HEK293 (cell line): Measurements from ENCODE around the gene CRHBP.

Source experiments
- CTCF ChIA-PET: fragments of 350-600 bp; formaldehyde crosslinking; extraction: SDS; loops from one replicate; lab custom pipeline; 2021; ENCODE audit warnings: antibody characterized with exemption; lab: Yijun Ruan, JAX
- POLR2A ChIA-PET: fragments of 300-600 bp; formaldehyde crosslinking; extraction: SDS; loops from one replicate; lab custom pipeline; 2020; ENCODE audit warnings: antibody characterized with exemption, inconsistent platforms; lab: Yijun Ruan, JAX
- H3K27ac ChIP-seq: fragments of 200-500 bp; sonication (Bioruptor generic); 2 replicates; pipeline ENCODE4 v1.5.1; 2014; ENCODE audit warnings: low read depth, low read length, control low read depth, inconsistent platforms; ENCODE audit errors: extremely low read depth
- H3K36me3 ChIP-seq, 2 experiments: fragments of 200-500 bp in 1 of 2; sonication (Bioruptor generic) in 1 of 2; 1 replicate in 1 of 2; 2 replicates in 1 of 2; pipeline ENCODE4 v1.5.1; 2014 to 2017; ENCODE audit warnings: inconsistent platforms in 2 of 2, low read length in 2 of 2; ENCODE audit not compliant: control insufficient read depth in 2 of 2, insufficient read depth in 1 of 2
- H3K4me1 ChIP-seq: fragments of 200-500 bp; sonication (Bioruptor generic); 2 replicates; pipeline ENCODE4 v1.5.1; 2014; ENCODE audit warnings: mild to moderate bottlenecking, low read length, inconsistent platforms; ENCODE audit not compliant: control insufficient read depth, insufficient read depth
- H3K4me3 ChIP-seq: 2 replicates; pipeline ENCODE4 v1.5.1; 2011; ENCODE audit warnings: low read depth, mild to moderate bottlenecking, control low read depth, low read length, moderate library complexity
- H3K9me3 ChIP-seq: fragments of 200-500 bp; sonication (Bioruptor generic); 2 replicates; pipeline ENCODE4 v1.5.1; 2014; ENCODE audit warnings: low read depth, low read length, inconsistent platforms; ENCODE audit not compliant: control insufficient read depth, insufficient read depth
- BCL11A ChIP-seq: fragments of 450-650 bp; formaldehyde crosslinking; IDR thresholded peaks from 2 replicates; pipeline ENCODE4 v1.5.1; 2016; ENCODE audit warnings: low read depth, missing biosample characterization, missing genetic modification characterization
- HOXC10 ChIP-seq: sonication (generic); formaldehyde crosslinking; IDR thresholded peaks from 2 replicates; pipeline ENCODE4 v1.8.1; 2023; ENCODE audit warnings: mild to moderate bottlenecking, missing genetic modification reagents
- OVOL3 ChIP-seq: fragments of 450-650 bp; formaldehyde crosslinking; IDR thresholded peaks from 2 replicates; pipeline ENCODE4 v1.5.1; 2016; ENCODE audit warnings: missing biosample characterization, missing genetic modification characterization
- YY1 ChIP-seq: fragments of 450-650 bp; formaldehyde crosslinking; IDR thresholded peaks from 2 replicates; pipeline ENCODE4 v1.5.1; 2018; ENCODE audit warnings: missing biosample characterization, missing genetic modification characterization
- ZBTB17 ChIP-seq: fragments of 450-650 bp; formaldehyde crosslinking; IDR thresholded peaks from 2 replicates; pipeline ENCODE4 v1.5.1; 2016; ENCODE audit warnings: missing biosample characterization, missing genetic modification characterization
- ZFP37 ChIP-seq: fragments of 450-650 bp; formaldehyde crosslinking; IDR thresholded peaks from 2 replicates; pipeline ENCODE4 v1.5.1; 2016; ENCODE audit warnings: missing biosample characterization, missing genetic modification characterization
- ZNF121 ChIP-seq: fragments of 450-650 bp; formaldehyde crosslinking; IDR thresholded peaks from 2 replicates; pipeline ENCODE4 v1.5.1; 2016; ENCODE audit warnings: missing biosample characterization, missing genetic modification characterization
- ZNF169 ChIP-seq: fragments of 450-650 bp; formaldehyde crosslinking; IDR thresholded peaks from 2 replicates; pipeline ENCODE4 v1.5.1; 2016; ENCODE audit warnings: missing biosample characterization, missing genetic modification characterization
- ZNF221 ChIP-seq: fragments of 450-650 bp; formaldehyde crosslinking; IDR thresholded peaks from 2 replicates; pipeline ENCODE4 v1.5.1; 2017; ENCODE audit warnings: missing biosample characterization, missing genetic modification characterization, borderline replicate concordance
- ZNF274 ChIP-seq, 2 experiments: fragments of 200-500 bp in 1 of 2; fragments of 450-650 bp in 1 of 2; sonication (Bioruptor generic) in 1 of 2; formaldehyde crosslinking in 1 of 2; IDR thresholded peaks; 2 replicates each; pipeline versions ENCODE4 v1.5.1 to v1.6.1; 2014 to 2016; ENCODE audit warnings: borderline replicate concordance in 1 of 2, inconsistent platforms in 1 of 2, low read length in 1 of 2, missing biosample characterization in 1 of 2, missing genetic modification characterization in 1 of 2
- ZNF354C ChIP-seq: fragments of 450-650 bp; formaldehyde crosslinking; IDR thresholded peaks from 2 replicates; pipeline ENCODE4 v1.5.1; 2016; ENCODE audit warnings: missing biosample characterization, missing genetic modification characterization, low read depth, borderline replicate concordance
- ZNF394 ChIP-seq: fragments of 450-650 bp; formaldehyde crosslinking; IDR thresholded peaks from 2 replicates; pipeline ENCODE4 v1.5.1; 2016; ENCODE audit warnings: missing biosample characterization, missing genetic modification characterization, mild to moderate bottlenecking, moderate library complexity, borderline replicate concordance
- ZNF416 ChIP-seq: fragments of 450-650 bp; formaldehyde crosslinking; IDR thresholded peaks from 2 replicates; pipeline ENCODE4 v1.5.1; 2016; ENCODE audit warnings: missing biosample characterization, missing genetic modification characterization
- ZNF48 ChIP-seq: fragments of 450-650 bp; formaldehyde crosslinking; IDR thresholded peaks from 2 replicates; pipeline ENCODE4 v1.5.1; 2016; ENCODE audit warnings: missing biosample characterization, missing genetic modification characterization
- ZNF623 ChIP-seq: fragments of 450-650 bp; formaldehyde crosslinking; IDR thresholded peaks from 2 replicates; pipeline ENCODE4 v1.5.1; 2016; ENCODE audit warnings: missing biosample characterization, missing genetic modification characterization
- ZNF707 ChIP-seq: fragments of 450-650 bp; formaldehyde crosslinking; IDR thresholded peaks from 2 replicates; pipeline ENCODE4 v1.5.1; 2016; ENCODE audit warnings: missing biosample characterization, missing genetic modification characterization
- ZNF747 ChIP-seq: fragments of 450-650 bp; formaldehyde crosslinking; IDR thresholded peaks from 2 replicates; pipeline ENCODE4 v1.5.1; 2016; ENCODE audit warnings: missing biosample characterization, missing genetic modification characterization
- ZNF777 ChIP-seq: fragments of 450-650 bp; formaldehyde crosslinking; IDR thresholded peaks from 2 replicates; pipeline ENCODE4 v1.5.1; 2017; ENCODE audit warnings: missing biosample characterization, missing genetic modification characterization, borderline replicate concordance
- ZSCAN16 ChIP-seq: fragments of 450-650 bp; formaldehyde crosslinking; IDR thresholded peaks from 2 replicates; pipeline ENCODE4 v1.5.1; 2016; ENCODE audit warnings: missing biosample characterization, missing genetic modification characterization
- ZSCAN30 ChIP-seq: fragments of 450-650 bp; IDR thresholded peaks from 2 replicates; pipeline ENCODE4 v1.5.1; 2018; ENCODE audit warnings: missing biosample characterization, mild to moderate bottlenecking, missing genetic modification characterization, moderate library complexity
- TF ChIP-seq, protein P1 (sequence below): fragments of 450-650 bp; formaldehyde crosslinking; IDR thresholded peaks from 2 replicates; pipeline ENCODE4 v1.5.1; 2016; ENCODE audit warnings: missing biosample characterization, missing genetic modification characterization
- TF ChIP-seq, protein P2 (sequence below): fragments of 450-650 bp; formaldehyde crosslinking; IDR thresholded peaks from 2 replicates; pipeline ENCODE4 v1.5.1; 2017; ENCODE audit warnings: missing biosample characterization, missing genetic modification characterization
- TF ChIP-seq, protein P3 (sequence below): fragments of 450-650 bp; formaldehyde crosslinking; IDR thresholded peaks from 2 replicates; pipeline ENCODE4 v1.5.1; 2016; ENCODE audit warnings: missing biosample characterization, missing genetic modification characterization
- TF ChIP-seq, protein P4 (sequence below): fragments of 450-650 bp; formaldehyde crosslinking; IDR thresholded peaks from 2 replicates; pipeline ENCODE4 v1.5.1; 2016; ENCODE audit warnings: missing biosample characterization, missing genetic modification characterization
- TF ChIP-seq, protein P5 (sequence below): fragments of 450-650 bp; formaldehyde crosslinking; IDR thresholded peaks from 2 replicates; pipeline ENCODE4 v1.5.1; 2016; ENCODE audit warnings: missing biosample characterization, missing genetic modification characterization

Gene CRHBP

DNA sequence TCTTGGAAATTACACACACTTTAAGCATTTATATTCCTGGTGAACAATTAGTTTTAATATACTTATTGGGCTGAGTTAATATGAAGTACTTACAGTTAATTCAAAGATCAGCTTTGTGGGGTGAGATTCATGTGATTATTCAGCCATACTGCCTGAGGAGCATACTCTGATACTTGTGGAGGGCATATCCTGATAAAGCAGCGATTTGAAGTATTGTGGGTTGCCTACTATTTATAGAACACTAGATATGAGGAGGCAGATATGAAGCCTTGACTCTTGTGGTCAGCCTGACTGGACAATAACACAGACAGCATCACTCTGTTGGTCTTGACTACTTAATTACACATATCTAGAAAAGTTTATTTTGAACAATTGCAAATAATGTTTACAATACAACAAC lies 50.4 kb downstream of the CRHBP start (continued):
- TF ChIP-seq, protein P1, sequence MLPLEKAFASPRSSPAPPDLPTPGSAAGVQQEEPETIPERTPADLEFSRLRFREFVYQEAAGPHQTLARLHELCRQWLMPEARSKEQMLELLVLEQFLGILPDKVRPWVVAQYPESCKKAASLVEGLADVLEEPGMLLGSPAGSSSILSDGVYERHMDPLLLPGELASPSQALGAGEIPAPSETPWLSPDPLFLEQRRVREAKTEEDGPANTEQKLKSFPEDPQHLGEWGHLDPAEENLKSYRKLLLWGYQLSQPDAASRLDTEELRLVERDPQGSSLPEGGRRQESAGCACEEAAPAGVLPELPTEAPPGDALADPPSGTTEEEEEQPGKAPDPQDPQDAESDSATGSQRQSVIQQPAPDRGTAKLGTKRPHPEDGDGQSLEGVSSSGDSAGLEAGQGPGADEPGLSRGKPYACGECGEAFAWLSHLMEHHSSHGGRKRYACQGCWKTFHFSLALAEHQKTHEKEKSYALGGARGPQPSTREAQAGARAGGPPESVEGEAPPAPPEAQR (tag by site-specific recombination) = no peak
- TF ChIP-seq ZNF169 (no peak), ZFP37 (no peak), ZBTB17 (tag by site-specific recombination) (no peak), ZNF354C (no peak)
- TF ChIP-seq, all 188 proteins: peak for 0

DNA sequence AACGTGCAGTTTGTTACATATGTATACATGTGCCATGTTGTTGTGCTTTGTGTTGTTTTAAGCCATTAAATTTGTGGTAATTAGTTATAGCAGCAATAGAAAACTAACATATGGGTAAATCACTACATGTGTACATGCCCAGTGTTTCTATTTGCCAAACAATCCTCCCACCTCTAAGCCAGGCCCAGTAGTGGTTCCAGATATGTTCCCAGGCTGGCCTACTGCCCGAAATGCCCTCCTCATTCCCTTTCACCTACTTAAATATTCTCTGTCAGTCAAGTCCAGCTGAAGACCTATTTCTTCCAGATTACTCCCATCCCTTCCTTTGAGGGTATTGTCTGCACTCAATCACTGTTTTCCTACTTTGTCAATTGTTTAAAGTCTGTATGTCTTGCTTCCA lies 53.3 kb downstream of the CRHBP start:
- ChIA-PET POLR2A (no interaction called here), CTCF (interaction anchor here (1.4 kb wide), 1 partner anchor 138 kb away, joined by 3 read pairs; no protein-coding TSS in a partner anchor)

DNA sequence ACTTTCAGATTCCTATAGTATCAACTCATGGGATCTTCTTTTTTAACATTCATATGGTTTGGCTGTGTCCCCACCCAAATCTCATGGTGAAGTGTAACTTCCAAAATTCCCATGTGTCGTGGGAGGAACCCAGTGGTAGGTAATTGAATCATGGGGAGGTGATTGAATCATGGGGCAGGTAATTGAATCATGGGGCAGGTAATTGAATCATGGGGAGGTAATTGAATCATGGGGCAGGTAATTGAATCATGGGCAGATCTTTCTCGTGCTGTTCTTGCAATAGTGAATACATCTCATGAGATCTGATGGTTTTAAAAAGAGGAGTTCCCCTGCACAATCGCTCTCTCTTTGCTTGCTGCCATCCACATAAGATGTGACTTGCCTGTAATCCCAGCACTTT lies 55.6 kb downstream of the CRHBP start:
- no peaks in the 10 kb centered on the region for H3K9me3 ChIP-seq
- no peak overlapping the region for H3K27ac ChIP-seq
- ChIA-PET CTCF (no interaction called here), POLR2A (interaction anchor here (0.7 kb wide), 1 partner anchor 141 kb away, joined by 4 read pairs; no protein-coding TSS in a partner anchor)
- no peaks in the 10 kb centered on the region for H3K4me1 ChIP-seq
- TF ChIP-seq ZNF747 (tag by site-specific recombination) = no peak
- TF ChIP-seq HOXC10 = no peak
- TF ChIP-seq, protein P2, sequence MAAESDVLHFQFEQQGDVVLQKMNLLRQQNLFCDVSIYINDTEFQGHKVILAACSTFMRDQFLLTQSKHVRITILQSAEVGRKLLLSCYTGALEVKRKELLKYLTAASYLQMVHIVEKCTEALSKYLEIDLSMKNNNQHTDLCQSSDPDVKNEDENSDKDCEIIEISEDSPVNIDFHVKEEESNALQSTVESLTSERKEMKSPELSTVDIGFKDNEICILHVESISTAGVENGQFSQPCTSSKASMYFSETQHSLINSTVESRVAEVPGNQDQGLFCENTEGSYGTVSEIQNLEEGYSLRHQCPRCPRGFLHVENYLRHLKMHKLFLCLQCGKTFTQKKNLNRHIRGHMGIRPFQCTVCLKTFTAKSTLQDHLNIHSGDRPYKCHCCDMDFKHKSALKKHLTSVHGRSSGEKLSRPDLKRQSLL (tag by site-specific recombination) = no peak
- TF ChIP-seq YY1 (tag by site-specific recombination) = no peak
- no peak for TF ChIP-seq ZNF416 (tag by site-specific recombination)
- no peak for TF ChIP-seq ZNF707
- TF ChIP-seq ZSCAN30 (tag by site-specific recombination) = no peak
- TF ChIP-seq BCL11A = no peak
- TF ChIP-seq ZSCAN16 (tag by site-specific recombination) = no peak
- no peak for TF ChIP-seq ZNF121
- TF ChIP-seq ZNF48 (tag by site-specific recombination) = no peak
- TF ChIP-seq, protein P3, sequence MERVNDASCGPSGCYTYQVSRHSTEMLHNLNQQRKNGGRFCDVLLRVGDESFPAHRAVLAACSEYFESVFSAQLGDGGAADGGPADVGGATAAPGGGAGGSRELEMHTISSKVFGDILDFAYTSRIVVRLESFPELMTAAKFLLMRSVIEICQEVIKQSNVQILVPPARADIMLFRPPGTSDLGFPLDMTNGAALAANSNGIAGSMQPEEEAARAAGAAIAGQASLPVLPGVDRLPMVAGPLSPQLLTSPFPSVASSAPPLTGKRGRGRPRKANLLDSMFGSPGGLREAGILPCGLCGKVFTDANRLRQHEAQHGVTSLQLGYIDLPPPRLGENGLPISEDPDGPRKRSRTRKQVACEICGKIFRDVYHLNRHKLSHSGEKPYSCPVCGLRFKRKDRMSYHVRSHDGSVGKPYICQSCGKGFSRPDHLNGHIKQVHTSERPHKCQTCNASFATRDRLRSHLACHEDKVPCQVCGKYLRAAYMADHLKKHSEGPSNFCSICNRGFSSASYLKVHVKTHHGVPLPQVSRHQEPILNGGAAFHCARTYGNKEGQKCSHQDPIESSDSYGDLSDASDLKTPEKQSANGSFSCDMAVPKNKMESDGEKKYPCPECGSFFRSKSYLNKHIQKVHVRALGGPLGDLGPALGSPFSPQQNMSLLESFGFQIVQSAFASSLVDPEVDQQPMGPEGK (tag by site-specific recombination) = no peak
- TF ChIP-seq, protein P4, sequence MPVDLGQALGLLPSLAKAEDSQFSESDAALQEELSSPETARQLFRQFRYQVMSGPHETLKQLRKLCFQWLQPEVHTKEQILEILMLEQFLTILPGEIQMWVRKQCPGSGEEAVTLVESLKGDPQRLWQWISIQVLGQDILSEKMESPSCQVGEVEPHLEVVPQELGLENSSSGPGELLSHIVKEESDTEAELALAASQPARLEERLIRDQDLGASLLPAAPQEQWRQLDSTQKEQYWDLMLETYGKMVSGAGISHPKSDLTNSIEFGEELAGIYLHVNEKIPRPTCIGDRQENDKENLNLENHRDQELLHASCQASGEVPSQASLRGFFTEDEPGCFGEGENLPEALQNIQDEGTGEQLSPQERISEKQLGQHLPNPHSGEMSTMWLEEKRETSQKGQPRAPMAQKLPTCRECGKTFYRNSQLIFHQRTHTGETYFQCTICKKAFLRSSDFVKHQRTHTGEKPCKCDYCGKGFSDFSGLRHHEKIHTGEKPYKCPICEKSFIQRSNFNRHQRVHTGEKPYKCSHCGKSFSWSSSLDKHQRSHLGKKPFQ (tag by site-specific recombination) = no peak
- TF ChIP-seq ZNF221 = no peak
- no peak for TF ChIP-seq ZNF394
- no peaks in the 10 kb centered on the region for H3K36me3 ChIP-seq
- H3K4me3 ChIP-seq = no peak overlapping the region

More for the DNA sequence above, 53.3 kb downstream of the CRHBP start:
- H3K4me3 ChIP-seq = no peak overlapping the region
- no peaks in the 10 kb centered on the region for H3K9me3 ChIP-seq
- no peak overlapping the region for H3K27ac ChIP-seq
- H3K4me1 ChIP-seq = no peaks in the 10 kb centered on the region
- H3K36me3 ChIP-seq = no peaks in the 10 kb centered on the region
- TF ChIP-seq, protein P5, sequence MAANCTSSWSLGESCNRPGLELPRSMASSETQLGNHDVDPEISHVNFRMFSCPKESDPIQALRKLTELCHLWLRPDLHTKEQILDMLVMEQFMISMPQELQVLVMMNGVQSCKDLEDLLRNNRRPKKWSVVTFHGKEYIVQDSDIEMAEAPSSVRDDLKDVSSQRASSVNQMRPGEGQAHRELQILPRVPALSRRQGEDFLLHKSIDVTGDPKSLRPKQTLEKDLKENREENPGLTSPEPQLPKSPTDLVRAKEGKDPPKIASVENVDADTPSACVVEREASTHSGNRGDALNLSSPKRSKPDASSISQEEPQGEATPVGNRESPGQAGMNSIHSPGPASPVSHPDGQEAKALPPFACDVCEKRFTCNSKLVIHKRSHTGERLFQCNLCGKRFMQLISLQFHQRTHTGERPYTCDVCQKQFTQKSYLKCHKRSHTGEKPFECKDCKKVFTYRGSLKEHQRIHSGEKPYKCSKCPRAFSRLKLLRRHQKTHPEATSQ (tag by site-specific recombination) = no peak
- TF ChIP-seq ZNF274 (IDR thresholded peaks at IDR 0.05; ENCODE audit: low read length) = no peak
- TF ChIP-seq ZNF274 (tag by site-specific recombination; IDR thresholded peaks at IDR 0.05; ENCODE audit: borderline replicate concordance) = no peak
- TF ChIP-seq ZNF623 (tag by site-specific recombination) = no peak
- no peak for TF ChIP-seq OVOL3 (tag by site-specific recombination)
- TF ChIP-seq ZNF777 (tag by site-specific recombination) = no peak
